AG04450 (cell line): ENCODE results near the gene TSPAN1. TPM values are rescaled to one million over a fixed set of nuclear protein-coding genes. Genes with fewer than 3 reads are reported as not detected.

ENCODE experiments used
- CTCF ChIA-PET: fragments of 300-600, 350-600 bp; formaldehyde crosslinking; extraction: SDS; loops from one replicate; lab custom pipeline; 2022; ENCODE audit warnings: antibody characterized with exemption, inconsistent platforms; lab: Charles Lee
- POLR2A ChIA-PET: fragments of 350-600 bp; formaldehyde crosslinking; extraction: SDS; loops from one replicate; lab custom pipeline; 2021; ENCODE audit warnings: antibody characterized with exemption, inconsistent platforms; lab: Yijun Ruan, JAX
- DNase-seq: peaks from one replicate; pipeline ENCODE4 v3.0.0-alpha.2; 2011; ENCODE audit warnings: low read depth, low spot score
- H3K27ac ChIP-seq: one replicate; pipeline ENCODE4 v1.5.1; 2012; ENCODE audit warnings: low read depth, low read length, control low read depth
- H3K27me3 ChIP-seq: one replicate; pipeline ENCODE4 v1.6.0; 2012; ENCODE audit warnings: low read length; ENCODE audit not compliant: control insufficient read depth, insufficient read depth
- H3K4me3 ChIP-seq: 2 replicates; pipeline ENCODE4 v1.5.1; 2011; ENCODE audit warnings: mild to moderate bottlenecking, low read depth, low read length, control low read depth
- H3K9me3 ChIP-seq: 2 replicates; pipeline ENCODE4 v1.5.1; 2012; ENCODE audit warnings: low read length; ENCODE audit not compliant: control insufficient read depth, insufficient read depth
- CTCF ChIP-seq: IDR thresholded peaks from 2 replicates; pipeline ENCODE4 v1.5.1; 2011; ENCODE audit warnings: low read depth, low read length, control low read depth, inconsistent platforms
- polyA plus RNA-seq: library from polyadenylated mRNA; depleted of rRNA; stranded (reverse); fragments of >200 nt; gene quantifications from 2 replicates; pipeline ENCODE4 v1.2.3, GENCODE V29; 2011

Gene TSPAN1
- polyA plus RNA-seq, 1 experiment: 0.43 TPM

GRCh38 chr1:46193984-46194570 lies 19.2 kb downstream of the TSPAN1 start:
- no peaks in the 10 kb centered on the region for H3K27me3 ChIP-seq
- TF ChIP-seq CTCF: no peak
- ChIA-PET CTCF (interaction anchor here (1.0 kb wide), 1 partner anchor 30 kb away, joined by 5 read pairs; no protein-coding TSS in a partner anchor), POLR2A (no interaction called here)
- no peak overlapping the region for H3K4me3 ChIP-seq
- no peaks in the 10 kb centered on the region for H3K9me3 ChIP-seq
- DNase-seq: no peak
- no peak overlapping the region for H3K27ac ChIP-seq

GRCh38 chr1:46194641-46195193 lies 19.8 kb downstream of the TSPAN1 start:
- ChIA-PET CTCF (interaction anchor here (1.5 kb wide), 1 partner anchor 13 kb away, joined by 4 read pairs; no protein-coding TSS in a partner anchor), POLR2A (no interaction called here)
- Histone ChIP-seq H3K27ac (no peak overlapping the region), H3K4me3 (no peak overlapping the region), H3K27me3 (no peaks in the 10 kb centered on the region), H3K9me3 (no peaks in the 10 kb centered on the region)
- no peak for TF ChIP-seq CTCF
- no peak for DNase-seq

GRCh38 chr1:46196609-46197008 lies 21.7 kb downstream of the TSPAN1 start:
- ChIA-PET CTCF (interaction anchor here (1.5 kb wide), 1 partner anchor 15 kb away, joined by 4 read pairs; no protein-coding TSS in a partner anchor), POLR2A (no interaction called here)
- Histone ChIP-seq H3K4me3 (no peak overlapping the region), H3K27ac (no peak overlapping the region), H3K9me3 (no peaks in the 10 kb centered on the region), H3K27me3 (no peaks in the 10 kb centered on the region)
- TF ChIP-seq CTCF: no peak
- no peak for DNase-seq

- ChIA-PET POLR2A (no interaction called here), CTCF (interaction anchor here (0.6 to 0.7 kb wide), 2 partner anchors 26 to 161 kb away, joined by 3 to 4 read pairs; no protein-coding TSS in a partner anchor)
- Histone ChIP-seq H3K27ac (no peak overlapping the region), H3K4me3 (peak overlapping the region; percentile 92), H3K27me3 (no peaks in the 10 kb centered on the region), H3K9me3 (no peaks in the 10 kb centered on the region)
- DNase-seq: no peak
- no peak for TF ChIP-seq CTCF
Measured at GRCh38 chr1:46197560-46197963, 22.7 kb downstream of the TSPAN1 start.
